ENCODE measurements around the gene PIP5K1C. TPM values are rescaled to one million over a fixed set of nuclear protein-coding genes. Genes with fewer than 3 reads are reported as not detected.

Gene PIP5K1C
- total and polyA plus RNA-seq, 9 of the 15 experiments (the other 6 are each of a cell fraction or from before 2014, with no cell fraction given), result 0.38 to 22.1 (median 4.1) TPM

GRCh38 chr19:3656073-3656746, 44.1 kb downstream of the PIP5K1C start:
- POLR2A ChIA-PET, result no interaction called here
- in situ Hi-C loops (cut with MboI), result loop anchor here (5.0 kb wide), 1 partner anchor 191 kb away; no protein-coding TSS in a partner anchor
- ATAC-seq, result no peak

More at GRCh38 chr19:3656073-3656746, 44.1 kb downstream of the PIP5K1C start:
- no peak for DNase-seq (ENCODE audit: extremely low read depth in 1 of 4, low spot score in 3 of 4)
- no peak overlapping the region for H2AFZ ChIP-seq (ENCODE audit: low read depth, low read length)
- 93% methylated on average over 26 of the region's 36 CpGs for WGBS (ENCODE audit: insufficient coverage, low coverage, missing lambda C conversion rate)
- peak overlapping the region in 1 of 2 experiments; percentile 50; a peak in 1 of 4 replicates for H3K9ac ChIP-seq (ENCODE audit: insufficient read depth in 1 of 2, low read depth in 2 of 2, low read length in 2 of 2)
- peaks cover 71% of the 10 kb centered on the region; the same call in 2 of the 3 replicates for H3K36me3 ChIP-seq (ENCODE audit: control insufficient read depth, insufficient read depth, low read length)
- intact Hi-C loops (cut with micrococcal nuclease), result no loop called here
- FAIRE-seq, result no peak
- H3K79me2 ChIP-seq (ENCODE audit: control insufficient read depth, insufficient read depth, low read length), result no peaks in the 10 kb centered on the region
- H3K4me3 ChIP-seq, result no peak overlapping the region
- no peaks in the 10 kb centered on the region for H4K20me1 ChIP-seq (replicated peaks; ENCODE audit: control insufficient read depth, insufficient read depth, low read length)
- H3K4me2 ChIP-seq (ENCODE audit: insufficient read depth, low read length), result no peak overlapping the region
- H3K9me3 ChIP-seq (replicated peaks; ENCODE audit: control insufficient read depth, insufficient read depth, low read depth, low read length), result no peaks in the 10 kb centered on the region
- peaks cover 0 to 53% of the 10 kb centered on the region in 2 experiments; a peak in 2 of 5 replicates for H3K4me1 ChIP-seq (replicated peaks in 1 of 2; ENCODE audit: control insufficient read depth in 2 of 2, insufficient read depth in 2 of 2, low read length in 2 of 2)
- CTCF ChIA-PET (ENCODE audit: low intra/inter-chr PET ratio), result no interaction called here
- H3K27me3 ChIP-seq (ENCODE audit: control insufficient read depth in 2 of 2, insufficient read depth in 2 of 2, low read length in 2 of 2), result no peaks in the 10 kb centered on the region
- no peaks in the 10 kb centered on the region for H3K9me1 ChIP-seq (ENCODE audit: control insufficient read depth, insufficient read depth, low read length)
- TF ChIP-seq STAT5A (IDR thresholded peaks at IDR 0.05; ENCODE audit: borderline replicate concordance, low read length) (no peak), ZNF217 (CRISPR knock-in tag; IDR thresholded peaks at IDR 0.05) (no peak), CBFA2T3 (IDR thresholded peaks at IDR 0.05) (no peak), FOSL1 (tag; conservative IDR thresholded peaks at IDR 0.05) (peak; percentile 10; the same call in 1 of the 2 replicates), ZBTB33 (CRISPR knock-in tag; IDR thresholded peaks at IDR 0.05) (peak; percentile 66)
- BruUV-seq (replicated peaks), result no TSS peak
- no peak overlapping the region for H3K27ac ChIP-seq (ENCODE audit: extremely low read depth, low read depth, low read length)
